Lower leg skin (tissue), 3 donors: ENCODE data around the gene IL12RB2.

Source experiments
- POLR2A ChIP-seq, 2 donors: fragments of 450-650 bp; IDR thresholded peaks; one replicate each; pipeline ENCODE4 v1.6.1; 2016 to 2017; ENCODE audit warnings: antibody characterized with exemption in 2 of 2, mild to moderate bottlenecking in 1 of 2, moderate library complexity in 1 of 2
- TF ChIP-seq, protein P1 (sequence below), 3 donors: fragments of 450-650 bp; IDR thresholded peaks; one replicate each; pipeline ENCODE4 v1.5.1; 2016; ENCODE audit warnings: antibody characterized with exemption in 3 of 3, mild to moderate bottlenecking in 3 of 3, moderate library complexity in 2 of 3

DNA sequence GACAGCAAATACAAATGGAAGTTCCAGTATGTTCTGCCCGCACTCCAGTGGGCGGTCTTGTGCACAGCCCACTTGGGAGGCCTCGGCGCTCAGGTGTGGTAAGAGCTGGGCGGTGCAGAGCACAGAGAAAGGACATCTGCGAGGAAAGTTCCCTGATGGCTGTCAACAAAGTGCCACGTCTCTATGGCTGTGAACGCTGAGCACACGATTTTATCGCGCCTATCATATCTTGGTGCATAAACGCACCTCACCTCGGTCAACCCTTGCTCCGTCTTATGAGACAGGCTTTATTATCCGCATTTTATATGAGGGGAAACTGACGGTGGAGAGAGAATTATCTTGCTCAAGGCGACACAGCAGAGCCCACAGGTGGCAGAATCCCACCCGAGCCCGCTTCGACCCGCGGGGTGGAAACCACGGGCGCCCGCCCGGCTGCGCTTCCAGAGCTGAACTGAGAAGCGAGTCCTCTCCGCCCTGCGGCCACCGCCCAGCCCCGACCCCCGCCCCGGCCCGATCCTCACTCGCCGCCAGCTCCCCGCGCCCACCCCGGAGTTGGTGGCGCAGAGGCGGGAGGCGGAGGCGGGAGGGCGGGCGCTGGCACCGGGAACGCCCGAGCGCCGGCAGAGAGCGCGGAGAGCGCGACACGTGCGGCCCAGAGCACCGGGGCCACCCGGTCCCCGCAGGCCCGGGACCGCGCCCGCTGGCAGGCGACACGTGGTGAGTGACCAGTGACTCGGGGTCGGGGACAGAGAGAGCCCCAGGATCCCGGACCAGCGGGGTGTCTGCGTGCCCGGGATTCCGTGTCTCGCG, at the start of gene IL12RB2:
- TF ChIP-seq, protein P1, sequence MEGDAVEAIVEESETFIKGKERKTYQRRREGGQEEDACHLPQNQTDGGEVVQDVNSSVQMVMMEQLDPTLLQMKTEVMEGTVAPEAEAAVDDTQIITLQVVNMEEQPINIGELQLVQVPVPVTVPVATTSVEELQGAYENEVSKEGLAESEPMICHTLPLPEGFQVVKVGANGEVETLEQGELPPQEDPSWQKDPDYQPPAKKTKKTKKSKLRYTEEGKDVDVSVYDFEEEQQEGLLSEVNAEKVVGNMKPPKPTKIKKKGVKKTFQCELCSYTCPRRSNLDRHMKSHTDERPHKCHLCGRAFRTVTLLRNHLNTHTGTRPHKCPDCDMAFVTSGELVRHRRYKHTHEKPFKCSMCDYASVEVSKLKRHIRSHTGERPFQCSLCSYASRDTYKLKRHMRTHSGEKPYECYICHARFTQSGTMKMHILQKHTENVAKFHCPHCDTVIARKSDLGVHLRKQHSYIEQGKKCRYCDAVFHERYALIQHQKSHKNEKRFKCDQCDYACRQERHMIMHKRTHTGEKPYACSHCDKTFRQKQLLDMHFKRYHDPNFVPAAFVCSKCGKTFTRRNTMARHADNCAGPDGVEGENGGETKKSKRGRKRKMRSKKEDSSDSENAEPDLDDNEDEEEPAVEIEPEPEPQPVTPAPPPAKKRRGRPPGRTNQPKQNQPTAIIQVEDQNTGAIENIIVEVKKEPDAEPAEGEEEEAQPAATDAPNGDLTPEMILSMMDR (IDR thresholded peaks at IDR 0.05), result no peak
- no peak for TF ChIP-seq POLR2A (IDR thresholded peaks at IDR 0.05)
